HepG2 (cell line): ENCODE data around the gene BIN1. TPM values are rescaled to one million over a fixed set of nuclear protein-coding genes. Genes with fewer than 3 reads are reported as not detected.

Experiments
- ATAC-seq: fragments of 200-7000 bp; cut with Tn5 transposase; 3 replicates; pipeline ENCODE4 v1.9.1; 2020; ENCODE audit warnings: mild to moderate bottlenecking, moderate library complexity
- BruUV-seq: library from RNA; stranded (reverse); fragments of 400-500 nt; replicated peaks from 2 replicates; lab custom pipeline; 2021; lab: Mats Ljungman, UMichigan
- CTCF ChIA-PET: fragments of 300-600 bp; formaldehyde crosslinking; extraction: SDS; loops from one replicate; lab custom pipeline; 2021; ENCODE audit warnings: low total read pairs, inconsistent platforms, low intra/inter-chr PET ratio; lab: Yijun Ruan, JAX
- POLR2A ChIA-PET: fragments of 350-600 bp; sonication (Branson Sonifier 250); formaldehyde crosslinking; loops from one replicate; lab custom pipeline; 2020; ENCODE audit warnings: antibody characterized with exemption, inconsistent platforms; lab: Yijun Ruan, JAX
- DNase-seq: peaks from one replicate; pipeline ENCODE4 v3.0.0-alpha.2; 2015; ENCODE audit warnings: low spot score
- FAIRE-seq: peaks from 3 replicates; lab custom pipeline; 2011; peaks lifted over from hg19 to GRCh38; lab: Jason Lieb, UNC
- H2AFZ ChIP-seq: one replicate; pipeline ENCODE4 v1.6.1; 2011; ENCODE audit warnings: low read length, inconsistent platforms
- H3K27ac ChIP-seq: fragments of 300-600 bp; 3 replicates; pipeline ENCODE4 v1.8.0; 2011; ENCODE audit warnings: mixed run types, mild to moderate bottlenecking, mixed read lengths, low read length, inconsistent platforms; ENCODE audit not compliant: insufficient read depth; ENCODE audit errors: extremely low read length
- H3K27me3 ChIP-seq, 2 experiments: fragments of 200-600 bp in 1 of 2; 2 replicates in 1 of 2; 3 replicates in 1 of 2; pipeline versions ENCODE4 v1.6.0 to v1.8.0; 2011; ENCODE audit warnings: low read length in 2 of 2, mild to moderate bottlenecking in 2 of 2, moderate library complexity in 2 of 2, inconsistent platforms in 1 of 2; ENCODE audit not compliant: insufficient read depth in 2 of 2, control insufficient read depth in 1 of 2
- H3K36me3 ChIP-seq, 2 experiments: fragments of 200-600 bp in 1 of 2; replicated peaks in 1 of 2; 2 replicates in 1 of 2; 3 replicates in 1 of 2; pipeline versions ENCODE4 v1.5.1 to v1.8.0; 2011; ENCODE audit warnings: low read length in 2 of 2, inconsistent platforms in 1 of 2; ENCODE audit not compliant: insufficient read depth in 2 of 2, control insufficient read depth in 1 of 2
- H3K4me1 ChIP-seq: 2 replicates; pipeline ENCODE4 v1.5.1; 2012; ENCODE audit warnings: low read length, inconsistent platforms; ENCODE audit not compliant: insufficient read depth
- H3K4me2 ChIP-seq: 2 replicates; pipeline ENCODE4 v1.6.0; 2011; ENCODE audit warnings: low read depth, low read length, inconsistent platforms
- H3K4me3 ChIP-seq, 3 experiments: fragments of 200-600 bp in 1 of 3; sonication (generic), shearing (Covaris generic) in 1 of 3; replicated peaks in 1 of 3; 2 replicates each; pipeline ENCODE4 v1.5.1; 2011 to 2016; ENCODE audit warnings: low read length in 3 of 3, inconsistent platforms in 2 of 3, low read depth in 2 of 3, mild to moderate bottlenecking in 2 of 3, control low read depth in 1 of 3, mixed read lengths in 1 of 3; ENCODE audit not compliant: insufficient read depth in 1 of 3
- H3K79me2 ChIP-seq: one replicate; pipeline ENCODE4 v1.6.1; 2011; ENCODE audit warnings: low read length, inconsistent platforms; ENCODE audit not compliant: insufficient read depth
- H3K9ac ChIP-seq: 2 replicates; pipeline ENCODE4 v1.6.0; 2011; ENCODE audit warnings: mild to moderate bottlenecking, low read depth, low read length, inconsistent platforms; ENCODE audit not compliant: insufficient read depth
- H3K9me3 ChIP-seq: 2 replicates; pipeline ENCODE4 v1.5.1; 2012; ENCODE audit warnings: mild to moderate bottlenecking, low read length
- H4K20me1 ChIP-seq: 2 replicates; pipeline ENCODE4 v1.6.0; 2011; ENCODE audit warnings: inconsistent platforms, mild to moderate bottlenecking, low read length, moderate library complexity; ENCODE audit not compliant: insufficient read depth
- ASH2L ChIP-seq: fragments of 300-600, 200-600 bp; sonication (generic); IDR thresholded peaks from 2 replicates; pipeline ENCODE4 v1.7.0; 2017; ENCODE audit warnings: low read depth, mild to moderate bottlenecking, moderate library complexity, mixed read lengths, low read length; ENCODE audit not compliant: insufficient read length
- ATF7 ChIP-seq, 2 experiments: fragments of 450-650 bp in 1 of 2; sonication (generic) in 1 of 2; formaldehyde crosslinking in 1 of 2; IDR thresholded peaks; 2 replicates each; pipeline versions ENCODE4 v1.4.0 to v1.6.1; 2016 to 2020; ENCODE audit warnings: antibody characterized with exemption in 1 of 2, mild to moderate bottlenecking in 1 of 2, missing genetic modification reagents in 1 of 2
- GATA4 ChIP-seq: sonication (generic); IDR thresholded peaks from 2 replicates; pipeline ENCODE4 v1.6.1; 2016; ENCODE audit warnings: antibody characterized with exemption, low read depth, borderline replicate concordance
- HMG20B ChIP-seq: conservative IDR thresholded peaks from 2 replicates; pipeline ENCODE4 v1.6.1; 2016; ENCODE audit warnings: missing genetic modification reagents, missing compliant biosample characterization
- KLF13 ChIP-seq: sonication (generic); formaldehyde crosslinking; IDR thresholded peaks from 2 replicates; pipeline ENCODE4 v1.4.0; 2020; ENCODE audit warnings: mild to moderate bottlenecking, missing genetic modification reagents
- MAFK ChIP-seq, 2 experiments: IDR thresholded peaks in 1 of 2; conservative IDR thresholded peaks in 1 of 2; 2 replicates each; pipeline ENCODE4 v1.6.1; 2011; ENCODE audit warnings: improper control_type of control experiment in 2 of 2, low read length in 2 of 2
- MYC ChIP-seq: sonication (generic); formaldehyde crosslinking; IDR thresholded peaks from 2 replicates; pipeline ENCODE4 v1.9.0; 2021; ENCODE audit warnings: missing genetic modification reagents, borderline replicate concordance
- NR1H2 ChIP-seq: sonication (generic); formaldehyde crosslinking; IDR thresholded peaks from 2 replicates; pipeline ENCODE4 v1.8.1; 2022; ENCODE audit warnings: low read depth, missing genetic modification reagents, borderline replicate concordance
- PLRG1 ChIP-seq: fragments of 450-650 bp; conservative IDR thresholded peaks from 2 replicates; pipeline ENCODE4 v1.6.1; 2016
- RFX5 ChIP-seq: IDR thresholded peaks from 2 replicates; pipeline ENCODE4 v1.6.1; 2011; ENCODE audit warnings: low read depth, low read length, improper control_type of control experiment
- SMC3 ChIP-seq: IDR thresholded peaks from 2 replicates; pipeline ENCODE4 v1.6.1; 2011; ENCODE audit warnings: low read length, improper control_type of control experiment
- SMYD3 ChIP-seq: sonication (generic); formaldehyde crosslinking; IDR thresholded peaks from 2 replicates; pipeline ENCODE4 v1.8.1; 2023; ENCODE audit warnings: mild to moderate bottlenecking, missing genetic modification reagents
- STAG1 ChIP-seq: sonication (generic); formaldehyde crosslinking; IDR thresholded peaks from 2 replicates; pipeline ENCODE4 v1.4.0; 2020; ENCODE audit warnings: missing genetic modification reagents
- ZFP62 ChIP-seq: sonication (generic); formaldehyde crosslinking; IDR thresholded peaks from 2 replicates; pipeline ENCODE4 v1.4.0; 2020; ENCODE audit warnings: missing genetic modification reagents
- ZNF547 ChIP-seq: sonication (generic); formaldehyde crosslinking; IDR thresholded peaks from 2 replicates; pipeline ENCODE4 v1.5.1; 2020; ENCODE audit warnings: mild to moderate bottlenecking, missing genetic modification reagents
- ZNF572 ChIP-seq: sonication (generic); formaldehyde crosslinking; IDR thresholded peaks from 2 replicates; pipeline ENCODE4 v1.5.1; 2020; ENCODE audit warnings: mild to moderate bottlenecking, missing genetic modification reagents
- ZNF713 ChIP-seq: sonication (generic); formaldehyde crosslinking; IDR thresholded peaks from 2 replicates; pipeline ENCODE4 v1.4.0; 2020; ENCODE audit warnings: mild to moderate bottlenecking, missing genetic modification reagents
- WGBS: methylation state at CpG from one replicate; pipeline ENCODE4 v1.1.6; 2017; ENCODE audit warnings: low lambda C conversion rate; 5-methylcytosine and 5-hydroxymethylcytosine counted together
- in situ Hi-C: cut with HindIII; loops from 2 replicates; pipeline ENCODE4 v1.10.0; 2017; ENCODE audit warnings: low pct_unique_long_range_greater_than_20kb; ENCODE audit not compliant: extremely low pct_ligation_motif_present
- intact Hi-C: fragments of 100-400 bp; cut with micrococcal nuclease; formaldehyde crosslinking; loops from one replicate; pipeline ENCODE4 v1.10.0; 2022; ENCODE audit not compliant: unreplicated experiment
- polyA plus RNA-seq, 8 experiments: library from polyadenylated mRNA; depleted of rRNA in 3 of 8; stranded (reverse) in 7 of 8; unstranded in 1 of 8; fragments of >200 nt; fragmentation: Illumina TruSeq in 4 of 8; extraction: Trizol in 4 of 8; gene quantifications; 2 replicates each; pipeline versions ENCODE4 v1.2.1 to v1.2.3, GENCODE V29; 2011 to 2016; ENCODE audit warnings: low read depth in 4 of 8, missing spikeins in 1 of 8, mixed read lengths in 1 of 8; ENCODE audit not compliant: insufficient read depth in 1 of 8
- total RNA-seq, 5 experiments: library from RNA; depleted of rRNA; stranded (reverse); fragments of >200 nt; fragmentation: Illumina TruSeq; extraction: Trizol; gene quantifications; 2 replicates each; pipeline ENCODE4 v1.2.3, GENCODE V29; 2016; ENCODE audit warnings: low read depth in 1 of 5
- TF ChIP-seq, protein P1 (sequence below): sonication (generic); formaldehyde crosslinking; IDR thresholded peaks from 2 replicates; pipeline ENCODE4 v1.5.0; 2020; ENCODE audit warnings: mild to moderate bottlenecking, missing genetic modification reagents
- TF ChIP-seq, protein P2 (sequence below): sonication (generic); formaldehyde crosslinking; IDR thresholded peaks from 2 replicates; pipeline ENCODE4 v1.5.1; 2020; ENCODE audit warnings: missing genetic modification reagents, mild to moderate bottlenecking, borderline replicate concordance
- TF ChIP-seq, protein P3 (sequence below): IDR thresholded peaks from 2 replicates; pipeline ENCODE4 v1.4.0; 2020; ENCODE audit warnings: mild to moderate bottlenecking, missing genetic modification reagents

The BIN1 gene
- total and polyA plus RNA-seq, 2 of the 13 experiments (the other 11 are each of a cell fraction or from before 2014, with no cell fraction given) = 0.93 to 1.2 TPM

DNA sequence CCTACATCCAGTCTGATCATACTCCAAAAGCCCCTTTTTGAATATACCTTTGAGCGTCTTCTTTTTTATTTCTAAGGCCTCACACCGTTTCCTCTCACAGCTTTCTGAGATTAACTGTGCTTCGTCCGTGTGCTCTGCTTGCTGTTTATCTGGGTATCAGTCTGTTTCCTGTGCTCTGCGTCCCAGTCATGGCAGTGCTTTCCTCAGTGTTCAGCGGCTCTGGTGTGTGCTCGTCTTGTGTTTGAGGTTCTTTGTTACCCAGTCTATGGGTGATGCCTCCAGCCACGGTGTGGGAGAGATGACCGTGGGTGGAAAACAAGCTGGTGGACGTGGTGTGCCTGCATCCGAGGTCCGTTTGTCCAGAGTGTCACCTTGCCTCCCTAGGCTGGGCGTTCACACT is 33.6 kb upstream of the BIN1 start (continued):
- no peak for TF ChIP-seq ZNF547 (CRISPR knock-in tag)
- TF ChIP-seq RFX5 = no peak
- no peak for TF ChIP-seq ZNF713 (CRISPR knock-in tag)
- TF ChIP-seq, protein P1, sequence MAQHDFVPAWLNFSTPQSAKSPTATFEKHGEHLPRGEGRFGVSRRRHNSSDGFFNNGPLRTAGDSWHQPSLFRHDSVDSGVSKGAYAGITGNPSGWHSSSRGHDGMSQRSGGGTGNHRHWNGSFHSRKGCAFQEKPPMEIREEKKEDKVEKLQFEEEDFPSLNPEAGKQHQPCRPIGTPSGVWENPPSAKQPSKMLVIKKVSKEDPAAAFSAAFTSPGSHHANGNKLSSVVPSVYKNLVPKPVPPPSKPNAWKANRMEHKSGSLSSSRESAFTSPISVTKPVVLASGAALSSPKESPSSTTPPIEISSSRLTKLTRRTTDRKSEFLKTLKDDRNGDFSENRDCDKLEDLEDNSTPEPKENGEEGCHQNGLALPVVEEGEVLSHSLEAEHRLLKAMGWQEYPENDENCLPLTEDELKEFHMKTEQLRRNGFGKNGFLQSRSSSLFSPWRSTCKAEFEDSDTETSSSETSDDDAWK (CRISPR knock-in tag) = no peak
- no peak for TF ChIP-seq ZNF572
- no peak for TF ChIP-seq MYC (CRISPR knock-in tag)
- TF ChIP-seq ZFP62 = no peak
- TF ChIP-seq GATA4 = no peak
- TF ChIP-seq KLF13 = no peak
- no peak for TF ChIP-seq MAFK (conservative IDR thresholded peaks at IDR 0.05 in 1 of 2, IDR thresholded peaks at IDR 0.05 in 1 of 2; ENCODE audit: low read length in 2 of 2)
- TF ChIP-seq, all 625 proteins: peak for 0

DNA sequence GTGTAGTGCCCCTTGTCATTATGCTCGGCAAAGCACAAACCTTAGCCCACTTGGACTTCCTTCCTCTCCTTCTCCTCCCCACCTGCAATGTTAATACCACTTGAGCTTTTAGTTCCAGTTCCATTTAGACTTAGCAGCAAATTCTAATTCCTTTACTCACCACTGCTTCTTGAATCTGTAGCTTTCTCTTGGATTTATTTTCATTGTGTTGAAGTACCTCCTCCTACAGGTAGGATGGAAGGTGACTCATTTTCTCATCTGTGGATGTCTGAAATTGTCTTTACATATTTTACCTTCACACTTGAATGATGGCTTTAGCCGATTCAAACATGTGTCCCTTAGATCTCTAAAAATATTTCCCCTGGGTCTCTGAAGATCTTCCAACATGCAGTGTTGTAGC is 32.8 kb upstream of the BIN1 start:
- Histone ChIP-seq H3K79me2 (no peaks in the 10 kb centered on the region), H3K4me2 (no peak overlapping the region), H3K36me3 (no peaks in the 10 kb centered on the region), H3K27me3 (peaks cover 6 to 27% of the 10 kb centered on the region in 2 experiments; a peak in 4 of 5 replicates), H3K9me3 (no peaks in the 10 kb centered on the region), H2AFZ (no peak overlapping the region), H3K27ac (no peak overlapping the region), H3K4me3 (no peak overlapping the region), H3K4me1 (no peaks in the 10 kb centered on the region), H3K9ac (no peak overlapping the region), H4K20me1 (no peaks in the 10 kb centered on the region)
- intact Hi-C loops = no loop called here
- ChIA-PET POLR2A (no interaction called here), CTCF (no interaction called here)
- FAIRE-seq (no peak), ATAC-seq (no peak), DNase-seq (no peak)
- in situ Hi-C loops = no loop called here
- BruUV-seq = no TSS peak
- 67% methylated on average over 2 of the region's 2 CpGs for WGBS
- TF ChIP-seq PLRG1 = no peak
- TF ChIP-seq, protein P2, sequence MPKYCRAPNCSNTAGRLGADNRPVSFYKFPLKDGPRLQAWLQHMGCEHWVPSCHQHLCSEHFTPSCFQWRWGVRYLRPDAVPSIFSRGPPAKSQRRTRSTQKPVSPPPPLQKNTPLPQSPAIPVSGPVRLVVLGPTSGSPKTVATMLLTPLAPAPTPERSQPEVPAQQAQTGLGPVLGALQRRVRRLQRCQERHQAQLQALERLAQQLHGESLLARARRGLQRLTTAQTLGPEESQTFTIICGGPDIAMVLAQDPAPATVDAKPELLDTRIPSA (CRISPR knock-in tag) = no peak
- TF ChIP-seq, protein P3, sequence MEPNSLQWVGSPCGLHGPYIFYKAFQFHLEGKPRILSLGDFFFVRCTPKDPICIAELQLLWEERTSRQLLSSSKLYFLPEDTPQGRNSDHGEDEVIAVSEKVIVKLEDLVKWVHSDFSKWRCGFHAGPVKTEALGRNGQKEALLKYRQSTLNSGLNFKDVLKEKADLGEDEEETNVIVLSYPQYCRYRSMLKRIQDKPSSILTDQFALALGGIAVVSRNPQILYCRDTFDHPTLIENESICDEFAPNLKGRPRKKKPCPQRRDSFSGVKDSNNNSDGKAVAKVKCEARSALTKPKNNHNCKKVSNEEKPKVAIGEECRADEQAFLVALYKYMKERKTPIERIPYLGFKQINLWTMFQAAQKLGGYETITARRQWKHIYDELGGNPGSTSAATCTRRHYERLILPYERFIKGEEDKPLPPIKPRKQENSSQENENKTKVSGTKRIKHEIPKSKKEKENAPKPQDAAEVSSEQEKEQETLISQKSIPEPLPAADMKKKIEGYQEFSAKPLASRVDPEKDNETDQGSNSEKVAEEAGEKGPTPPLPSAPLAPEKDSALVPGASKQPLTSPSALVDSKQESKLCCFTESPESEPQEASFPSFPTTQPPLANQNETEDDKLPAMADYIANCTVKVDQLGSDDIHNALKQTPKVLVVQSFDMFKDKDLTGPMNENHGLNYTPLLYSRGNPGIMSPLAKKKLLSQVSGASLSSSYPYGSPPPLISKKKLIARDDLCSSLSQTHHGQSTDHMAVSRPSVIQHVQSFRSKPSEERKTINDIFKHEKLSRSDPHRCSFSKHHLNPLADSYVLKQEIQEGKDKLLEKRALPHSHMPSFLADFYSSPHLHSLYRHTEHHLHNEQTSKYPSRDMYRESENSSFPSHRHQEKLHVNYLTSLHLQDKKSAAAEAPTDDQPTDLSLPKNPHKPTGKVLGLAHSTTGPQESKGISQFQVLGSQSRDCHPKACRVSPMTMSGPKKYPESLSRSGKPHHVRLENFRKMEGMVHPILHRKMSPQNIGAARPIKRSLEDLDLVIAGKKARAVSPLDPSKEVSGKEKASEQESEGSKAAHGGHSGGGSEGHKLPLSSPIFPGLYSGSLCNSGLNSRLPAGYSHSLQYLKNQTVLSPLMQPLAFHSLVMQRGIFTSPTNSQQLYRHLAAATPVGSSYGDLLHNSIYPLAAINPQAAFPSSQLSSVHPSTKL (CRISPR knock-in tag) = no peak
- TF ChIP-seq SMYD3 (CRISPR knock-in tag) = no peak
- no peak for TF ChIP-seq ASH2L
- no peak for TF ChIP-seq NR1H2
- no peak for TF ChIP-seq ATF7 (IDR thresholded peaks at IDR 0.05)
- TF ChIP-seq ATF7 (CRISPR knock-in tag; IDR thresholded peaks at IDR 0.05) = no peak
- no peak for TF ChIP-seq HMG20B (CRISPR knock-in tag)
- TF ChIP-seq STAG1 (CRISPR knock-in tag) = no peak
- no peak for TF ChIP-seq SMC3
